Endothelial cell of umbilical vein (primary cell): Measurements from ENCODE around the gene NRXN3. TPM values are rescaled to one million over a fixed set of nuclear protein-coding genes. Genes with fewer than 3 reads are reported as not detected.

Experiments
- BruUV-seq: library from RNA; stranded (reverse); fragments of 400-500 nt; replicated peaks from 2 replicates; lab custom pipeline; 2021; lab: Mats Ljungman, UMichigan
- CTCF ChIA-PET: fragments of 300-600, 350-600 bp; sonication (Branson Sonifier 250); formaldehyde crosslinking; loops from one replicate; lab custom pipeline; 2021; ENCODE audit warnings: antibody characterized with exemption, inconsistent platforms; lab: Charles Lee
- POLR2A ChIA-PET: fragments of 300-600, 350-600 bp; sonication (Branson Sonifier 250); formaldehyde crosslinking; loops from one replicate; lab custom pipeline; 2021; ENCODE audit warnings: antibody characterized with exemption, inconsistent platforms; lab: Charles Lee
- DNase-seq: peaks from one replicate; pipeline ENCODE4 v3.0.0-alpha.2; 2011; ENCODE audit warnings: low read depth, low spot score
- FAIRE-seq: peaks from 2 replicates; lab custom pipeline; 2011; peaks lifted over from hg19 to GRCh38; lab: Jason Lieb, UNC
- H2AFZ ChIP-seq: 2 replicates; pipeline ENCODE4 v1.6.0; 2012; ENCODE audit warnings: low read depth, low read length, control low read depth, inconsistent platforms
- H3K27ac ChIP-seq: 2 replicates; pipeline ENCODE4 v1.5.1; 2011; ENCODE audit warnings: low read depth, mild to moderate bottlenecking, control low read depth, low read length, moderate library complexity; ENCODE audit not compliant: insufficient read depth
- H3K27me3 ChIP-seq, 2 experiments: 2 replicates each; pipeline versions ENCODE4 v1.6.0 to v1.6.1; 2011; ENCODE audit warnings: low read length in 2 of 2, mixed read lengths in 1 of 2; ENCODE audit not compliant: control insufficient read depth in 2 of 2, insufficient read depth in 2 of 2
- H3K36me3 ChIP-seq, 2 experiments: 2 replicates in 1 of 2; 3 replicates in 1 of 2; pipeline ENCODE4 v1.5.1; 2011; ENCODE audit warnings: low read length in 2 of 2, mild to moderate bottlenecking in 1 of 2, moderate library complexity in 1 of 2; ENCODE audit not compliant: control insufficient read depth in 2 of 2, insufficient read depth in 2 of 2; ENCODE audit errors: extremely low read depth in 1 of 2
- H3K4me1 ChIP-seq: 3 replicates; pipeline ENCODE4 v1.5.1; 2011; ENCODE audit warnings: mild to moderate bottlenecking, low read length; ENCODE audit not compliant: control insufficient read depth, insufficient read depth; ENCODE audit errors: extremely low read depth
- H3K4me2 ChIP-seq: 2 replicates; pipeline ENCODE4 v1.6.1; 2011; ENCODE audit warnings: low read length, control low read depth, mixed read lengths; ENCODE audit not compliant: insufficient read depth
- H3K4me3 ChIP-seq, 3 experiments: fragments of 200-600 bp in 1 of 3; sonication (generic), shearing (Covaris generic) in 1 of 3; replicated peaks in 1 of 3; 2 replicates each; pipeline ENCODE4 v1.5.1; 2011 to 2016; ENCODE audit warnings: control low read depth in 3 of 3, low read length in 3 of 3, mild to moderate bottlenecking in 2 of 3, inconsistent platforms in 1 of 3, low read depth in 1 of 3, moderate library complexity in 1 of 3; ENCODE audit not compliant: insufficient read depth in 1 of 3
- H3K79me2 ChIP-seq: 2 replicates; pipeline ENCODE4 v1.6.0; 2012; ENCODE audit warnings: low read length, inconsistent platforms; ENCODE audit not compliant: control insufficient read depth, insufficient read depth
- H3K9ac ChIP-seq: replicated peaks from 2 replicates; pipeline ENCODE3; 2011; ENCODE audit warnings: low read length, control low read depth; ENCODE audit not compliant: insufficient read depth; ENCODE audit errors: extremely low read depth
- H3K9me1 ChIP-seq: replicated peaks from 3 replicates; pipeline ENCODE4 v1.6.0; 2011; ENCODE audit warnings: mild to moderate bottlenecking, low read length; ENCODE audit not compliant: control insufficient read depth, insufficient read depth; ENCODE audit errors: extremely low read depth
- H3K9me3 ChIP-seq: replicated peaks from 2 replicates; pipeline ENCODE4 v1.5.1; 2012; ENCODE audit warnings: low read length, inconsistent platforms; ENCODE audit not compliant: control insufficient read depth, insufficient read depth
- H4K20me1 ChIP-seq: replicated peaks from 2 replicates; pipeline ENCODE3; 2011; ENCODE audit warnings: mild to moderate bottlenecking, low read length; ENCODE audit not compliant: control insufficient read depth, insufficient read depth; ENCODE audit errors: extremely low read depth
- CTCF ChIP-seq, 2 donors: IDR thresholded peaks; 1 replicate in 1 of 2; 2 replicates in 1 of 2; pipeline ENCODE4 v1.5.1; 2011; ENCODE audit warnings: low read length in 2 of 2, mild to moderate bottlenecking in 2 of 2, moderate library complexity in 2 of 2, control low read depth in 1 of 2, inconsistent platforms in 1 of 2, low read depth in 1 of 2; ENCODE audit not compliant: insufficient read depth in 1 of 2; ENCODE audit errors: extremely low read depth in 1 of 2
- EZH2 ChIP-seq: IDR thresholded peaks from 2 replicates; pipeline ENCODE4 v1.6.1; 2012; ENCODE audit warnings: borderline replicate concordance, low read depth, mild to moderate bottlenecking, moderate library complexity, low read length, inconsistent platforms; ENCODE audit not compliant: severe bottlenecking
- FOS ChIP-seq: IDR thresholded peaks from 2 replicates; pipeline ENCODE4 v1.6.1; 2011; ENCODE audit warnings: mild to moderate bottlenecking, low read length, moderate library complexity, borderline replicate concordance; ENCODE audit not compliant: insufficient read depth
- GATA2 ChIP-seq: IDR thresholded peaks from 2 replicates; pipeline ENCODE4 v1.7.0; 2011; ENCODE audit warnings: low read depth, mild to moderate bottlenecking, moderate library complexity, mixed read lengths, low read length; ENCODE audit not compliant: insufficient read length, insufficient read depth
- JUN ChIP-seq: IDR thresholded peaks from 2 replicates; pipeline ENCODE4 v1.6.1; 2011; ENCODE audit warnings: borderline replicate concordance, low read depth; ENCODE audit not compliant: insufficient read length, insufficient read depth
- MAX ChIP-seq: IDR thresholded peaks from 2 replicates; pipeline ENCODE4 v1.6.1; 2011; ENCODE audit not compliant: insufficient read depth, insufficient read length
- MYC ChIP-seq: IDR thresholded peaks from one replicate; pipeline ENCODE4 v1.6.1; 2011; ENCODE audit warnings: mild to moderate bottlenecking, low read depth, low read length
- POLR2A ChIP-seq: IDR thresholded peaks from 2 replicates; pipeline ENCODE4 v1.6.1; 2012; ENCODE audit warnings: low read depth, mild to moderate bottlenecking, control low read depth, low read length
- POLR2AphosphoS5 ChIP-seq: IDR thresholded peaks from 2 replicates; pipeline ENCODE4 v1.6.1; 2012; ENCODE audit warnings: low read depth, mild to moderate bottlenecking, control low read depth, low read length, moderate library complexity; ENCODE audit not compliant: insufficient read depth
- dilution Hi-C: fragments of 300-500 bp; cut with MboI; formaldehyde crosslinking; loops from one replicate; pipeline ENCODE4 v1.15.0; 2019; ENCODE audit warnings: low sequenced_read_pairs; ENCODE audit not compliant: extremely low pct_ligation_motif_present
- intact Hi-C: fragments of 100-400 bp; cut with micrococcal nuclease; formaldehyde crosslinking; loops from one replicate; pipeline ENCODE4 v1.10.0; 2022
- polyA plus RNA-seq, 4 experiments: library from polyadenylated mRNA; depleted of rRNA in 3 of 4; stranded (reverse) in 3 of 4; unstranded in 1 of 4; fragments of >200 nt; gene quantifications; 2 replicates each; pipeline versions ENCODE4 v1.2.1 to v1.2.3, GENCODE V29; 2011 to 2012; ENCODE audit warnings: missing spikeins in 1 of 4
- total RNA-seq: library from RNA; stranded (reverse); gene quantifications from 2 replicates; pipeline ENCODE4 v1.2.3, GENCODE V29; 2021

NRXN3 gene
- total and polyA plus RNA-seq, 2 donors (not counting 3 experiments of a cell fraction or from before 2014, with no cell fraction given): 0.72 to 4.2 TPM

- FAIRE-seq: no peak
- CTCF ChIA-PET: interaction anchor here (1.2 kb wide), 1 partner anchor 22 kb away, joined by 4 read pairs; no protein-coding TSS in a partner anchor
- POLR2A ChIA-PET: no interaction called here
Observed at GRCh38 chr14:79699206-79699605, 1529.0 kb downstream of the NRXN3 start.

More at GRCh38 chr14:79699206-79699605, 1529.0 kb downstream of the NRXN3 start:
- Histone ChIP-seq H3K4me2 (no peak overlapping the region), H3K9me3 (no peaks in the 10 kb centered on the region), H3K9me1 (no peaks in the 10 kb centered on the region), H3K9ac (no peak overlapping the region), H3K27me3 (no peaks in the 10 kb centered on the region), H3K36me3 (no peaks in the 10 kb centered on the region), H3K4me3 (no peak overlapping the region), H3K79me2 (no peaks in the 10 kb centered on the region), H3K4me1 (no peaks in the 10 kb centered on the region), H2AFZ (no peak overlapping the region), H3K27ac (no peak overlapping the region), H4K20me1 (no peaks in the 10 kb centered on the region)
- intact Hi-C loops: no loop called here
- TF ChIP-seq GATA2 (no peak), POLR2AphosphoS5 (no peak), JUN (no peak), POLR2A (no peak), EZH2 (no peak), FOS (no peak), MAX (no peak), CTCF (IDR thresholded peaks at IDR 0.05; ENCODE audit: extremely low read depth in 1 of 2, insufficient read depth in 1 of 2, low read depth in 1 of 2, low read length in 2 of 2) (no peak), MYC (no peak)
- dilution Hi-C loops: no loop called here
- BruUV-seq: no TSS peak
- no peak for DNase-seq
